Uterus (tissue), 4 donors: ENCODE measurements around the gene SKA1. TPM values are rescaled to one million over a fixed set of nuclear protein-coding genes. Genes with fewer than 3 reads are reported as not detected.

Source experiments
- DNase-seq, 2 donors: peaks; one replicate each; pipeline ENCODE4 v3.0.0-alpha.2; 2019 to 2020
- H3K27ac ChIP-seq, 2 donors: fragments of 200-600 bp; sonication (generic); 1 replicate in 1 of 2; 2 replicates in 1 of 2; pipeline ENCODE4 v1.5.1; 2016 to 2018
- H3K27me3 ChIP-seq, 2 donors: fragments of 200-600 bp; sonication (generic); one replicate each; pipeline ENCODE4 v1.5.1; 2018 to 2019; ENCODE audit warnings: control low read depth in 1 of 2
- H3K36me3 ChIP-seq, 2 donors: fragments of 200-600 bp; sonication (generic); one replicate each; pipeline ENCODE4 v1.5.1; 2019; ENCODE audit warnings: control low read depth in 1 of 2
- H3K4me1 ChIP-seq, 2 donors: fragments of 200-600 bp; sonication (generic); one replicate each; pipeline ENCODE4 v1.5.1; 2018 to 2019; ENCODE audit warnings: control low read depth in 1 of 2
- H3K4me3 ChIP-seq, 2 donors: fragments of 200-600 bp; sonication (generic); 1 replicate in 1 of 2; 2 replicates in 1 of 2; pipeline ENCODE4 v1.5.1; 2018 to 2019; ENCODE audit warnings: mild to moderate bottlenecking in 1 of 2
- H3K9me3 ChIP-seq, 2 donors: fragments of 200-600 bp; sonication (generic); one replicate each; pipeline ENCODE4 v1.5.1; 2019; ENCODE audit warnings: control low read depth in 1 of 2
- POLR2A ChIP-seq, 2 donors: fragments of 450-650 bp; IDR thresholded peaks; one replicate each; pipeline ENCODE4 v1.6.1; 2016; ENCODE audit warnings: antibody characterized with exemption in 2 of 2, mild to moderate bottlenecking in 1 of 2, moderate library complexity in 1 of 2
- intact Hi-C: fragments of 100-400 bp; cut with DNase I; formaldehyde crosslinking; loops from one replicate; pipeline ENCODE4 v1.15.1; 2023; ENCODE audit warnings: low total_unique reads
- total RNA-seq, 4 donors: library from RNA; depleted of rRNA in 3 of 4; stranded (reverse); fragments of >200 nt in 3 of 4; gene quantifications; one replicate each; pipeline versions ENCODE4 v1.1.0 to v1.2.4, GENCODE V29; 2014 to 2023
- TF ChIP-seq, protein P1 (sequence below), 4 experiments: fragments of 200-600 bp in 2 of 4; fragments of 450-650 bp in 2 of 4; sonication (generic) in 2 of 4; IDR thresholded peaks; one replicate each; pipeline ENCODE4 v1.5.1; 2016 to 2019; ENCODE audit warnings: antibody characterized with exemption in 4 of 4, mild to moderate bottlenecking in 2 of 4, moderate library complexity in 1 of 4
- donor health status: DM: yes; HTN: yes; CAD: no.

The SKA1 gene
- total RNA-seq, 4 donors from 2014 or later: 0.73 to 5.5 TPM; not detected in 2

DNA sequence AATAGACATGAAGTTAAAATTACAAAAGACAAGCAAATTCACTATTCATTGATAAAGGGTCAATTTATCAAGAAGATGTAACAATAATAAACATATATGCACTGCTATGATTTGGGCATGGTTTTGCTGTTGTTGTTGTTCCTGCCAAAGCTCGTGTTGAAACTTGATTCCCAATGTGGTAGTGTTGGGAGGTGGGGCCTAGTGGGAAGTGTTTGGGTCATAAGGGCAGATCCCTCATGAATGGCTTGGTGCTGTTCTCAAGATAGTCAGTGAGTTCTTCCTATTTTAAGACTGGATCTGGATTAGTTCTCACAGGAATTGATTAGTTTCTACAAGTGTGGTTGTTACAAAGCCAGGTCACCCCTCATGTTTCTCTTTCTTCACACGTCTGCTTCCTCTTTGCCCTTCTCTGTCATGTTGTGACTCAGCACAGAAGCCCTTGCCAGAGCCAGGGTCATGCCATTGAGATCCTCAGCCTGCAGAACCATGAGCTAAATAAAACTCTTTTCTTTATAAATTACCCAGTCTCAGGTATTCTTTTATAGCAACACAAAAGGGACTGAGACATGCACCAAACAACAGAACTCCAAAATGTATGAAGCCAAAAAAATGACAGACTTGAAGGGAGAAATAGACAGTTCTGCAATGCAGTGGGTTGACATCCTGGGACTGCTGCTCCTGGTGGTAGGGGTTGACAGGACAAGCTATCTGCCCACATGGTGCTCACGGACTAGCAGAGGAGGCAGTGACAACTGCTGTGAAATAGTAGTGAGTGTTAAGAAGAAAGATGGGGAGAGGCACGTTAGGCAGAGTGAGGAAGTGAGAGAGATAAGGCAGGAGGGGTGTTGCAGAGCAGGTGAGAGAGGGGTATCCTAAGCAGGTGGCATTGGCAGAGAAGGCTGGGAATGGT, 18.6 kb upstream of the SKA1 start:
- Histone ChIP-seq H3K4me1 (no peaks in the 10 kb centered on the region), H3K27me3 (no peaks in the 10 kb centered on the region), H3K9me3 (no peaks in the 10 kb centered on the region), H3K36me3 (no peaks in the 10 kb centered on the region), H3K27ac (no peak overlapping the region), H3K4me3 (no peak overlapping the region)
- intact Hi-C loops: no loop called here
- TF ChIP-seq, protein P1, sequence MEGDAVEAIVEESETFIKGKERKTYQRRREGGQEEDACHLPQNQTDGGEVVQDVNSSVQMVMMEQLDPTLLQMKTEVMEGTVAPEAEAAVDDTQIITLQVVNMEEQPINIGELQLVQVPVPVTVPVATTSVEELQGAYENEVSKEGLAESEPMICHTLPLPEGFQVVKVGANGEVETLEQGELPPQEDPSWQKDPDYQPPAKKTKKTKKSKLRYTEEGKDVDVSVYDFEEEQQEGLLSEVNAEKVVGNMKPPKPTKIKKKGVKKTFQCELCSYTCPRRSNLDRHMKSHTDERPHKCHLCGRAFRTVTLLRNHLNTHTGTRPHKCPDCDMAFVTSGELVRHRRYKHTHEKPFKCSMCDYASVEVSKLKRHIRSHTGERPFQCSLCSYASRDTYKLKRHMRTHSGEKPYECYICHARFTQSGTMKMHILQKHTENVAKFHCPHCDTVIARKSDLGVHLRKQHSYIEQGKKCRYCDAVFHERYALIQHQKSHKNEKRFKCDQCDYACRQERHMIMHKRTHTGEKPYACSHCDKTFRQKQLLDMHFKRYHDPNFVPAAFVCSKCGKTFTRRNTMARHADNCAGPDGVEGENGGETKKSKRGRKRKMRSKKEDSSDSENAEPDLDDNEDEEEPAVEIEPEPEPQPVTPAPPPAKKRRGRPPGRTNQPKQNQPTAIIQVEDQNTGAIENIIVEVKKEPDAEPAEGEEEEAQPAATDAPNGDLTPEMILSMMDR (IDR thresholded peaks at IDR 0.05): no peak
- TF ChIP-seq POLR2A (IDR thresholded peaks at IDR 0.05): no peak
- no peak for DNase-seq

DNA sequence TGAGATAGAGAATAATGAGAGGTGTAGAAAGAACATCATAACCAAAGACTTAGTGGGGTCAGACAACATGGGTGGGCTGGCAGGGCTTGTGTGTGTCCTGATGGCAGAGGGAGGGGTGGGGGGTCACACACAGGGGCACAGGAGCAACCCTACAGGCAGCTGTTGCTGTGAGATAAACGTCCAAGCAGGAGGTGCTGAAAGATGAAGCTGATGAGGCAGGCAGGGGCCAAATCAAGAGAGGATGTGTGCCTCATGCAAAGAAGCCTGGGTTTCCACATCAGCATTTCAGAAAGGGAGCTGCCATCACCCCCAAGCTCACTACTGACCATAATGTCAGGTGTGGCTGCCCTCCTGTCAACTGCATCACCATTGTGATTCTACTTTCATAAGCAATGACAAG, 16.0 kb upstream of the SKA1 start:
- no peaks in the 10 kb centered on the region for H3K4me1 ChIP-seq
- no peak for TF ChIP-seq POLR2A (IDR thresholded peaks at IDR 0.05)
- TF ChIP-seq, protein P1 (IDR thresholded peaks at IDR 0.05): no peak
- H3K27ac ChIP-seq: no peak overlapping the region
- no peak overlapping the region for H3K4me3 ChIP-seq
- H3K9me3 ChIP-seq: no peaks in the 10 kb centered on the region
- H3K36me3 ChIP-seq: no peaks in the 10 kb centered on the region
- DNase-seq: no peak
- H3K27me3 ChIP-seq: no peaks in the 10 kb centered on the region
- intact Hi-C loops: no loop called here

DNA sequence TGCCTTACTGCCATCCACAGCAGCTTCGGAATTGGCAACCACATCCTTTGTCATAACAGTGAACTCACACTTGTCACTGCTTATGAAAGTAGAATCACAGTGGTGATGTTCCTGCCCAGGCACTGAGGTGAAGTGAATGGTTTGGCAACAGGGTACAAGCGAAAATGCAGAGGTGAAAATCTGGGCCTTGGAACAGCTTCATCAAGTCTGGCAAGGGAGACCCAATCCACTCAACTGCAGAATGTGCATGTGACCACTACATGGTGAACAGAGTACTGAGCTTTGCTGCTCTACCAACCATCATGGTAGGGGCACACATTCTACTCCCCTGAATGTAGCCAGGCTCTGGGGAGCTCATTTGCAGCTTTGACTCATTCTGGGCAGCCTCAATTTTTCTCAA, 15.0 kb upstream of the SKA1 start:
- no peaks in the 10 kb centered on the region for H3K4me1 ChIP-seq
- H3K4me3 ChIP-seq: no peak overlapping the region
- H3K36me3 ChIP-seq: no peaks in the 10 kb centered on the region
- intact Hi-C loops: no loop called here
- no peak overlapping the region for H3K27ac ChIP-seq
- TF ChIP-seq POLR2A (IDR thresholded peaks at IDR 0.05): no peak
- TF ChIP-seq, protein P1 (IDR thresholded peaks at IDR 0.05): no peak
- no peaks in the 10 kb centered on the region for H3K9me3 ChIP-seq
- DNase-seq: no peak
- no peaks in the 10 kb centered on the region for H3K27me3 ChIP-seq

DNA sequence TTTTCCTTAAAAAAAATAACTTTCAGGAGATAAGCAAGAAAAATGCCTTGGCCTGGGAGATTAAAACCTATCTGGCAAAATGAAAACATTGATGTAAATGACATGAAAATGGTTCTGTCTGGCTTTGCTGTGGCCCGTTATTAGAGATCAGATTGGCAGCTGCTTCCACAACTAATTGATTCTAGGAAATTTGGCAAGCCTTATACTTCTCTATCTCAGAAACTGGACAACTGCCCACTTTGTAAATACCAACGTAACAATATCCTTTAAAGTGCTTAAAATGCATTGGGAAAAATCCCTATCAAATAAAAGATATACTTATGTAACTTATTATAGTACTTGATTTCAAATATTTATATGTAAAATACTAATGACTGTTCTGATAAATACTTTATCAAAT, 14.2 kb upstream of the SKA1 start:
- Histone ChIP-seq H3K9me3 (no peaks in the 10 kb centered on the region), H3K36me3 (no peaks in the 10 kb centered on the region), H3K27ac (no peak overlapping the region), H3K4me3 (no peak overlapping the region), H3K4me1 (no peaks in the 10 kb centered on the region), H3K27me3 (no peaks in the 10 kb centered on the region)
- TF ChIP-seq POLR2A (IDR thresholded peaks at IDR 0.05): no peak
- TF ChIP-seq, protein P1 (IDR thresholded peaks at IDR 0.05): no peak
- intact Hi-C loops: no loop called here
- no peak for DNase-seq

DNA sequence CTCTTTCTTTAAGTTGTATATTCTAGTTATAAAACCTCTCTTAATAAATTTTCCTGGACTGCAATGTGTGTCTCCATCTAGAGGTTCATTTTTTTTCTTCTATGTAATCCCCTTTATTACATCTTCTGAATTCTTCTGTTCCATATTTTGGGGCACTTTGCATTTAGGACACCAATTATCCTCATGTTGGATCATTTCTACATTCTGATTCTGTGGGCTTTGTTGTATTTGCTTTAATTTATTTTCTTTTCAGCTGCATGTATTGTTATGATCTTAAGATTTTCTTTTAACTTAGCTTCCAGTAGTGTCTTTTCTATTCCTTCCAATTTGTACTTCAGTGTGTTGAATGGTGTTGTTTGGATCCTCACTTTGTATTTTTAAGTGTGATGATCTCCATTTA, 5.2 kb upstream of the SKA1 start:
- H3K4me1 ChIP-seq: no peaks in the 10 kb centered on the region
- H3K27me3 ChIP-seq: no peaks in the 10 kb centered on the region
- H3K27ac ChIP-seq: no peak overlapping the region
- intact Hi-C loops: no loop called here
- H3K4me3 ChIP-seq: no peak overlapping the region
- no peaks in the 10 kb centered on the region for H3K36me3 ChIP-seq
- TF ChIP-seq, protein P1 (IDR thresholded peaks at IDR 0.05): no peak
- no peak for TF ChIP-seq POLR2A (IDR thresholded peaks at IDR 0.05)
- DNase-seq: no peak
- H3K9me3 ChIP-seq: peaks cover 0 to 5% of the 10 kb centered on the region in 2 donors
